ENCODE data around the gene SND1.

DNA sequence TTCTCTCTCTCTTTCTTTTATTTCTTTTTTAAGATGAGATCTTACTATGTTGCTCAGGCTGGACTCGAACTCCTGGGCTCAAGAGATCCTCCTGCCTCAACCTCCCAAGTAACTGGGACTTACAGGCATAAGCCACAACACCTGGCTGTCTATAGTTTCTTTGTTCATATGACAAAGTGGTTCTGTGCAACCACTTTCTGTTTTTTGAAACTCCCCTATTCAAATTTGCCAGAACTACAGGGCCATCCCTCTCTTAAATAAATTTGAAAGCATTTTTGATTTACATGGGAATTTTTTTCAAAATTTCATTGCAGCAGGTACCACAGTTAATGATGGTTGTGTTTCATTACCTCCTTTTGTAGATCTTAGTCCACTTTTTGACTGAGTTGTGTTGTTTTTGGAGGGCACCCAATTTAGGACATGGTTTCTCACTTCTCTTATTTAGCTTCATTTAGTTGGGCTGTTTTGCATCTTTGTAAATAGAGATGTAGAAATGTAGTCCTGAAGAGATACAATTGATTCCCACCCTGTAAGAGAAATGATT lies 260.0 kb downstream of the SND1 start:
- no peak for TF ChIP-seq POLR2A (IDR thresholded peaks at IDR 0.05; ENCODE audit: low read depth, low read length)
- no peak for TF ChIP-seq POLR2AphosphoS5 (IDR thresholded peaks at IDR 0.05; ENCODE audit: low read depth, low read length)

All from GM12892 (cell line).